ENCODE results near the gene ZBTB8B. TPM values are rescaled to one million over a fixed set of nuclear protein-coding genes. Genes with fewer than 3 reads are reported as not detected.

ZBTB8B gene
- total and polyA plus RNA-seq, 2 donors (not counting 3 experiments of a cell fraction or from before 2014, with no cell fraction given), result 0.01 to 0.02 TPM

GRCh38 chr1:32487182-32487581 is 22.3 kb downstream of the ZBTB8B start:
- H3K4me3 ChIP-seq (replicated peaks in 1 of 3; ENCODE audit: insufficient read depth in 1 of 3, low read depth in 1 of 3, low read length in 3 of 3), result no peak overlapping the region
- no peaks in the 10 kb centered on the region for H3K36me3 ChIP-seq (ENCODE audit: control insufficient read depth in 2 of 2, extremely low read depth in 1 of 2, insufficient read depth in 2 of 2, low read length in 2 of 2)
- DNase-seq (ENCODE audit: low read depth, low spot score) (peak; percentile 34), FAIRE-seq (no peak)
- no TSS peak for BruUV-seq (replicated peaks)
- no peak overlapping the region for H3K9ac ChIP-seq (replicated peaks; ENCODE audit: extremely low read depth, insufficient read depth, low read length)
- CTCF ChIA-PET, result no interaction called here
- dilution Hi-C loops (cut with MboI; ENCODE audit: extremely low pct_ligation_motif_present, low sequenced_read_pairs), result no loop called here
- TF ChIP-seq POLR2AphosphoS5 (IDR thresholded peaks at IDR 0.05; ENCODE audit: insufficient read depth, low read depth, low read length) (no peak), MYC (IDR thresholded peaks at IDR 0.05; ENCODE audit: low read depth, low read length) (no peak), GATA2 (IDR thresholded peaks at IDR 0.05; ENCODE audit: insufficient read depth, insufficient read length, low read depth, low read length) (no peak), FOS (IDR thresholded peaks at IDR 0.05; ENCODE audit: borderline replicate concordance, insufficient read depth, low read length) (no peak), MAX (IDR thresholded peaks at IDR 0.05; ENCODE audit: insufficient read depth, insufficient read length) (no peak), JUN (IDR thresholded peaks at IDR 0.05; ENCODE audit: borderline replicate concordance, insufficient read depth, insufficient read length, low read depth) (no peak), CTCF (IDR thresholded peaks at IDR 0.05; ENCODE audit: extremely low read depth in 1 of 2, insufficient read depth in 1 of 2, low read depth in 1 of 2, low read length in 2 of 2) (peak in 1 of 2 donors; percentile 1), EZH2 (IDR thresholded peaks at IDR 0.05; ENCODE audit: borderline replicate concordance, low read depth, low read length, severe bottlenecking) (no peak)
- no peak overlapping the region for H3K27ac ChIP-seq (ENCODE audit: insufficient read depth, low read depth, low read length)
- intact Hi-C loops (cut with micrococcal nuclease), result no loop called here
- H3K4me1 ChIP-seq (ENCODE audit: control insufficient read depth, extremely low read depth, insufficient read depth, low read length), result no peaks in the 10 kb centered on the region
- H3K27me3 ChIP-seq (ENCODE audit: control insufficient read depth in 2 of 2, insufficient read depth in 2 of 2, low read length in 2 of 2), result no peaks in the 10 kb centered on the region
- H3K79me2 ChIP-seq (ENCODE audit: control insufficient read depth, insufficient read depth, low read length), result no peaks in the 10 kb centered on the region
- no peaks in the 10 kb centered on the region for H4K20me1 ChIP-seq (replicated peaks; ENCODE audit: control insufficient read depth, extremely low read depth, insufficient read depth, low read length)
- no peaks in the 10 kb centered on the region for H3K9me3 ChIP-seq (replicated peaks; ENCODE audit: control insufficient read depth, insufficient read depth, low read length)
- H3K9me1 ChIP-seq (replicated peaks; ENCODE audit: control insufficient read depth, extremely low read depth, insufficient read depth, low read length), result no peaks in the 10 kb centered on the region
- H2AFZ ChIP-seq (ENCODE audit: low read depth, low read length), result no peak overlapping the region
- POLR2A ChIA-PET, result no interaction called here
- H3K4me2 ChIP-seq (ENCODE audit: insufficient read depth, low read length), result no peak overlapping the region
